Smooth muscle cell of the brain vasculature (primary cell): Measurements from ENCODE around the gene C2CD2.
"Not testable (repeated sequence)": the region's sequence is repeated elsewhere in the genome, so short reads cannot be mapped to it uniquely, and the experiment has no call there.

Experiments
- DNase-seq: peaks from one replicate; pipeline ENCODE4 v3.0.0-alpha.2; 2012; ENCODE audit warnings: low read depth, low spot score

The C2CD2 gene

GRCh38 chr21:41975391-41976272 is 21.8 kb upstream of the C2CD2 start:
- DNase-seq: no peak

DNA sequence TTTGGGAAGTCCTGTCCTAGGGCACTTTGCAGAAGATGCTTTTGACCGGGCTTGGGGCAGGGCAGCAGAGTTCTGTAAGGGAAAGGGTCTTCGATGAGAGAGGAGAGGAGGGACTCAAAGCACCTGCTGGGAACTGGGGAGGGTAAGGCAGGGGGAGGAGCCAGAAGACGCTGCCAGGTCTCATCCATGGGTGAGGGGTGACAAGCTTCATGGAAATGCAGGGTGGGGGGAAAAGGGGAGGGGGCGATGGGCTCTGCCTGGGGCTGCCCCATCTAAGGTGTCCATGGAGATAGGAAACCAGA is 20.9 kb upstream of the C2CD2 start:
- no peak for DNase-seq

GRCh38 chr21:41973861-41974751 is 20.3 kb upstream of the C2CD2 start:
- DNase-seq: no peak

- no peak for DNase-seq
Measured at GRCh38 chr21:41973427-41973831, 19.6 kb upstream of the C2CD2 start.

DNA sequence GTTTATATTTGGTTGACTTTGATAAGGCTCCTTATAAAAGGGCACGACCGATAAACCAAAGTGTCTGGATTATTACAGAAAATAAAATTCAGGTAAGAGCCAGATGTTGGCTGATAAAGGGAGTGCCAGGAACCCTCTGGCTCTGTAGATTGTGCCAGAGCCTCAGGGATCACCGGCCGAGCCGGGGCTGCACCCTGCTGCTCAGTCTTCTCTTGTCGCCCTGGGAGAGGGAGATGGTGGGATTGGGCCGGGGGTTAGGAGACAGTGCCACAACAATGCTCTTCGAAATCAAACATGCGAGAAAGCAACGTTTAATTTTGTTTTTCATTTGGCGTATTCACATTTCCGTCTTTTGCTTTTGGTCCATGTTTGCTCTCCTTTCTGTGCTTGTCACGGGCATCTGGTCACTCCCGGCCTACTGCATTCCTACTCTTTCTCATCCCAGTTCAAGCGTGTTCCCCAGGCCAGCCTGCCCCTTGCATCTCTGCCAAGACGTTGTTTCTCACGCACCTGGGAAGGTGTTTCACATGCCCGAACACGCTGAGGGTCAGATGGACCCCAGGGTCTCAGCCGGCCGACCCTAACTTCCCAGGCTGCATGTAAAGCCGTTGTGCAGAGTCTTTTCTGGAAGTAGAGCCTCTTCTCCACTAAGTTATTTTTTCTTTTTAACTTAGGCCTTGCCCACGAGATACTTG is 18.8 kb upstream of the C2CD2 start:
- no peak for DNase-seq

- DNase-seq: no peak
Measured at GRCh38 chr21:41971891-41972290, 18.1 kb upstream of the C2CD2 start.

DNA sequence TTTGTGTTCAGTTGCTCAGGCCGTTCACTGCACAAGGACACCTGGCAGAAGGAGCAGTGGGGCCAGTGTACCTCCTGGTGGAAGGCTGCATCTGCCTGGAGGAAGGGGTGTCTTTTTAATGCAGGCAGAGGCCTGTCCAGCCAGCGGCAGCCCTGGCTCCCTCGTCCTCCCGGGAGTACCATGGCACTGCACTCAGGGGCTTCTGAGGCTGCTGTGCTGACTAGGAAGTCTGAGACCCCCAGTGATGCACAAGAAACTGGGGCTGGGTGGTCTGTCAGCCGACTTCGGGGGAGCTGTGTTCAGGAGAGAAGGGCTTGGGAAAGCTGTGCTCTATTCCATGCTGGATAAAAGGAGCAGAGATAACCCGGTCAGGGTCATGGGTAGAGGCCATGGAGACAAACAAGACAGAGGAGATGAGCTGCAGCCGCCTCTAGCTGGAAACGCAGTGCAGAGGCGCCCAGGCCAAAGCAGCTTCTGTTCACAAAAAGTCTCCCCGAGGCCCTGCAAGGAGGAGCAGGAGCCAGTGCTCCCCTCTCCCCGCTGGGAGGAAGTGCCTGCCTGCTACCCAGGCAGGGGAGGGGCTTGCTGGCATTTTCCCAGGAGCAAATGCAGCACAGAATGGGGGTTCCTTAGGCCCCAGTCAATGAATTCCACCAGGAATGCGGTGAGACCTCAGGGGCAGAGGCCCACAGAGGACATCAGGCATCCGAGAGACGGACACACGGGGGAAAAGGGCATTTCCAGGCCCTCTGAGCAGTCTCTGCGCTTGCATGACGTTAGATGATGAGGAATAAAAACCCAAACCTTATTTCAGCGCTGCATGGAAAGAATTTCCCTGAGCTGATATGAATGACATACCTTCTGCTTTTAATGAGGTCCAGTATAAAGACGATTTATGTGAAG is 17.2 kb upstream of the C2CD2 start:
- DNase-seq: no peak

GRCh38 chr21:41970106-41970391 is 16.2 kb upstream of the C2CD2 start:
- DNase-seq: no peak

GRCh38 chr21:41967708-41968107 is 13.9 kb upstream of the C2CD2 start:
- DNase-seq: no peak

- no peak for DNase-seq
Measured at GRCh38 chr21:41966872-41967621, 13.2 kb upstream of the C2CD2 start.

DNA sequence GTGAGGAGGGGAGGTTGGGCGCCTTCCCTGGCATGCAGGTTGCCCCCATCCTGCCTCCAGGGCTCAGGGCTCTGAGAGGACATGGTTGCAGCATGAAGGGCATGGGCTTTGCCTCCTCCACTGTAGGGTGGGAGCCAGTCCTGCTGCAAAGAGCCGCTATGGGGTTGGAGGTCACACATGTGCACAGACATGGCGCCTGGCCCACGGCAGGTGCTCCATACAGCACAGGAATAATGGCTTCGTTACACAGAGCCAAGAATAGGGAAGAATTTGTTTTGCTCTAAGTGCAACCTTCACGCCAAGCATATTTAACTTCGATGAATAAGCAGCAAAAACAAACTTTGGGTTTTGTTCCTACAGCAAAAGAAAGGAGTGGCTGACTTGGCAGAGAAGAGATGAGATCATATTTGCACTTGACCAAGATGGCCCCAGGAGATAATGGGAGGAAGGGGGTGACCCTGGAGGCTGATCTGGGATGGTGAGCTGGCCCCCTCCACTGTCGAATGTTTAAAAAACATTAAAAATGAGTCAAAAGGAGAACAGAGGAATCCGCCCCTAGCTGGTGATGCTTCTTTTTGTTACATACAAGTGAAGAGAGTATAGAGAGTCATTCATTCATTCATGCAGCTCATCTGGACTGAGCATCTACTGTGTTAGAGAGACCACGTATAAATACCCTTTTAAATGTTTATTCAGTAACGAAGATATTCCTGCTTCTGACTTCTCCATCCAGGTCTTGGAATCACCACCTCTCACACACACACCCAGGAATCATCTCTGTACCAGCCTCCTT is 12.4 kb upstream of the C2CD2 start:
- no peak for DNase-seq

GRCh38 chr21:41965461-41966013 is 11.7 kb upstream of the C2CD2 start:
- no peak for DNase-seq

DNA sequence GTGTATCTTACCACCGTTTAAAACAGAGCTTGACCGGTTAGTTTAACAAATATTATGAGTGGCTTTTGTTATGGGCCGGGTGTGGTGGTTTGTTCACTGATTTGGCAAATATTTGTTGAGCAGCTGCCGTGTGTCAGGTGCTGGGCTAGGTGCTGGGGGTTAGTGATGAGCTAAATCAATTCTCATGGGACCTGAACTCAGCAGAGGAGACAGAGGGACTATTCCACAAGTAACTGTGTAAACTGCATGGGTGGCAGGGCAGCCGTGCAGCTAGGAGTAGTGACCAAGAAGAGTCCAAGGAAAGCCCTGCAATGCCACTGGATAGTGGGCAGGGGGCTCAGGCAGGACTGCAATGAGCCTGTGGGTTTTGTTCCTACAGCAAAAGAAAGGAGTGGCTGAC is 11.2 kb upstream of the C2CD2 start:
- no peak for DNase-seq

DNA sequence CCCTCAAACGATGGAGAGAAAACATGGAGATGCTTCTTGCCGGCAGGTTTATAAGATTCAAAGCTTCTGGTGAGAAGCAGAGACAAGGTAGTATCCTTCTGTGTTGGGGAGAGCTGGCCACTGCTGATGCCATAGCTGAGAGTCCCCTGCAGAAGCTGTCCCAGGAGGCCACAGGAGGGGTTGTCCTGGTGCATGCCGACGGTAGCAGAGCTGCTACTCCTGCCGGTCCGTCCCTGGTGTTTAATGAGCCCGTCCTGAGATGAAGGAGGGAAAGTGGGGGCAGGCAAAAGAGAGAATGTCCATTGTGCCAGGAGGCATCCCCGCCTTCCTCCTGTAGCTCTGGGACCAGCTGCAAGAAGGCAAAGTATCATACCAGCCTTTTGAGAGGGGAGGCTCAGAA is 10.4 kb upstream of the C2CD2 start:
- DNase-seq: no peak

- no peak for DNase-seq
Measured at GRCh38 chr21:41962425-41962966, 8.7 kb upstream of the C2CD2 start.

- DNase-seq: no peak
Measured at GRCh38 chr21:41961753-41962152, 7.9 kb upstream of the C2CD2 start.

GRCh38 chr21:41961282-41961701 is 7.5 kb upstream of the C2CD2 start:
- no peak for DNase-seq

GRCh38 chr21:41960386-41960785 is 6.6 kb upstream of the C2CD2 start:
- DNase-seq: no peak

DNA sequence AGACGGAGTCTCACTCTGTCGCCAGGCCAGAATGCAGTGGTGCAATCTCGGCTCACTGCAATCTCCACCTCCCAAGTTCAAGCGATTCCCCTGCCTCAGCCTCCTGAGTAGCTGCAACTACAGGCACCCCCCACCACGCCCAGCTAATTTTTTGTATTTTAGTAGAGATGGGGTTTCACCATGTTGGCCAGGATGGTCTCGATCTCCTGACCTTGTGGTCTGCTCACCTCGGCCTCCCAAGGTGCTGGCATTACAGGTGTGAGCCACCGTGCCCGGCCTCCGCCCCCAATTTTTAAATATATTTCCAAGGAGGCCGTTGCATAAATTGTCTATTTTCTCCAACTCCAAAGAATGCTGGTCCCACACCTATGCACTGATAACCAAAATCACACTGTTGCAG is 5.9 kb upstream of the C2CD2 start:
- not testable (repeated sequence) for DNase-seq
